ENCODE measurements around the gene ENTHD1. TPM values are rescaled to one million over a fixed set of nuclear protein-coding genes. Genes with fewer than 3 reads are reported as not detected.
"Not testable (repeated sequence)": the region's sequence is repeated elsewhere in the genome, so short reads cannot be mapped to it uniquely, and the experiment has no call there.

ENTHD1 gene
- polyA plus RNA-seq, 3 donors, result not detected

DNA sequence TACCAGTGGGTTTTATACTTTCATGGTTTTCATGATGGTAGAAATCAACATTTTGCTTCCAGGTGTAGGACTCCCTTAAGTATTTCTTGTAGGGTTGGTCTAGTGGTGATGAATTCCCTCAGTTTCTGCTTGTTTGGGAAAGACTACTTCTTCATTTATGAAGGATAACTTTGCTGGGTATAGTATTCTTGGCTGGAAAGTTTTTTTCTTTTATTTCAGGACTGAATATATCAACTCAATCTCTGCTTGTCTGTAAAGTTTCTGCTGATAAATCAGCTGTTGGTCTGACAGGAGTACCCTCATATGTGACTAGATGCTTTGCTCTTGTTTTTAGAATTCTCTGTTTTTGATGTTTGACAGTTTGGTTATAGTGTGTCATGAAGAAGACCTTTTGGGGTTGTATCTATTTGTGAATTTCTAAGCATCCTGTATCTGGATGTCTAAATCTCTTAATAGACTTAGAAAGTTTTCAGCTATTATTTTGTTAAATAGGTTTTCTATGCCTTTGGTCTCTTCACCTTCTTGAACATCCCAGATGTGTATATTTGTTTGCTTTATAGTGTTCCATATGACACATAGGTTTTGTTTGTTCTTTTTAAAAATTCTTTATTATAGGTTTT is 95.9 kb downstream of the ENTHD1 start:
- no peak for DNase-seq

DNA sequence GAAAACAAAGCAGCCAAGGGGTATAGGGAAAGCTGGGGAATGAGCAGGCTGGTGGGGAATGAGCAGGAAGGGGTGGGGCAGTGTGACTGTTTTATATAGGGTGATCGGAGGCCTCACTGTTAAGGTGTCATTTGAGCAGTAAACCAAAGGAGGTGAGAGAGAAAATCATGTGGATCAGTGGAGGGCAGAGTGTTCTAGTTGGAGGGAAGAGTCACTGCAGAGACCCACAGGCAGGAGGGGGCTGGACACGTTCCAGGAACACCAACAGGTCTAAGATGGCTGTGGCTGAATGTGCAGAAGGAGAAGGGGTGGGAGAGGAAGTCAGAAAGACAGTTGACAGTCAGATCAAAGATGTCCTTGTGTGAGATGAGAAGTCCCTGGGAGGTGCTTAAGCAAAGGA is 103.8 kb downstream of the ENTHD1 start:
- no peak for DNase-seq

DNA sequence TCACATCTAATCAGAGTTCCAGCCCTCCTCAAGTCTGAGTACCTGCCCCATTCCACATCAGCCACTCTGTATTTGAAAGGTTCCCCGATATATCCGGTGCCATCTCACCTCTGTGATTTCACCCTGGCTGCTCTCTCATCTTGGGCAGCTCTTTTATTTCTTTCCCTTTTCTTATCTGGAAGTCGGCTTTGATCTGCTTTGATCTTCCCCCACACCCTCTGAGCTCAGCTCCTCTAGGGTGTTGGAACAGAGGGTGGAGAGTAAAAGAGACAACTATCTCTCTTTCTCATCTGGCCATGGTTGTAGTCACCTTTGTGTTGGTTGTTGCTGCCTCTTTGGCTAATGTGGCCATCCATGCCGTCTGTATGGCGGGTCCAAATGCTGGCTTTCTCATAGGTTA is 108.3 kb downstream of the ENTHD1 start:
- DNase-seq, result no peak

DNA sequence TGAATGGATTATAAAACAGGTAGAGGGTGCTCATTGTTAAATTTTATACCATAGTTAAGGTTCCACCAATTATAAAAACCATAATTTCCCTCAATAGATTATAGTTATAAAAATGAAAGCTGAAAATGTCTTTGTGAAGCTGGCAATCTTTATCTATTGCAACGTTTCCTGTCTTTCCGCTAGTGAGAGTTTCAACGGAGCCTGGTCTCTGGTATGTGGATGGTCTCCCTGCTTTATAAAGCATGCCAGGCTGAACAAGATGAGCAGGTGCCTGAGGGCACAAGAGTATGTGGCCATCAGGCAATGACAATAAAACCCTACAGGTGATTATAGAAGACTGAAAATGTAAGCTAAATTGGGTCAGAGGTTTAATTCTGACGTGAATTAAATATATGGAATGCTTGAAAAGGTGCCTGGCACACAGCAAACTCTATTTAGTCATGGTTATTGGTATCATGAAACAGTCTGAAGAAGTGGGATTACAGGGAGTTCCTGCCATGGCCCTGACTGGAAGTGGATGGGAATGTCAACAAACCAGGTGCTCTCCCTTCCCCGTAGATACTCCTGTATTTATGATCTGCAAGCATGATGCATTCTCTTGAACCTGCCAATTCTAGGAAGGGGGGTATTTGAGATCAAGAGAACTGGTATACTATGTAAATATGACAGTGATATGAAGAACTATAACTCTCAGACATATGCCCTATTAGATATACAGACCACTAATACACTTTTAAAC is 115.7 kb downstream of the ENTHD1 start:
- DNase-seq, result no peak

DNA sequence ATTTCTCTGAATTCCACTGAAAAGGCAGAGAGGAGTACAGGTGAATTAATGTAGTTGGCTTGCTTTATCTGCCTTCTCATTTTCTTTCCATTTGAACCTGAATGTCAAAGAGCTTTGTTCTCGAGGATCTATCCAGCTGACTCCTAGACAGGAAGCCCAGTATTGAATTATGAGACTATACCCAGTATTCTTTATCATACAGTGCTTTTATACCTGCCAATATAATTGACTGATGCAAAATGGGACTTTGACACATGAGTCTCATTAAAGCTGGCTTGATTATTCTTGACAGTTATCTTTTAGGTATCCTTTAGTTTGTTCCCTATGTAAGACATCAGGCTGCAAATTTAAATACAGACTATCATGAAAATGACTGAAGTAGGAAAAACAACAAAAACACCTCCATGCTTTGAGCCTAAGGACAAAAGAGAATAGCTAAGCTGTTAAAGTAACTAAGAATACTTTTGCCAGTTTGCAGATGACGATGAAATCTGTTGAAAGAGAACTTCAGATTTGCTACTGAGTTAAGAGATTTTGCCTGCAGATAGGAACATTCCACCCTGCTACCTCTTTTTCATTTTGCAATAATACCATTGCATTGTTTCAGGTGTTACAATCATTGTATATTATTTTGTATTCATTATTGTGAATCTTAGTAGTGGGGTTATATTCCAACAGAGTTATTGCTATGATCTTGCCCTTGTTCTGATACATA is 117.1 kb downstream of the ENTHD1 start:
- no peak for DNase-seq

DNA sequence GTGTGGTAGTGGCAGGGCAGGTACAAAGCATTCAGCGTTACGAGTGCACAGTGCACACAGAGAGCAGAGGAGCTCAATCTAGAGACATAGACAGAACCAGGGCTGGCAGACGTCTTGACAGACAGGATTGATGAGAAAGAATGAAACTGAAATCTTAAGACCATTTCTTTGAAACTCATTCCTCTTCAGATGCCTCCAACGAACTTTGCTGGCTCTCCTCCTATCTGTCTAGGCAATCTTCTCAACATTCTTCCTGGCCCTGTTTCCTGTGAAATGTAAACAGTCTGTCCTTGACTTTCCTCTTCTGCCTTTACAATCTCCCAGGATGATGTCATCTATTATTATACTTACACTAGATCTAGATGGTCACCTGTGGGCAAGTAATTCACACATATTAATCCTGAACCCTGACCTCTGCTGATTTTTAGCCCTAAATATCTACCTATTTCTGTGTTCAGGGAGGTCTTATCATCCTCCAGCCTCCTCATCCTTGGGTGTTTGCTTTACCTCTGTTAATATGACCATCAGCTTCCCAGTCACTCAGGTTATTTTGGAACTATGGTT is 119.5 kb downstream of the ENTHD1 start:
- no peak for DNase-seq

DNA sequence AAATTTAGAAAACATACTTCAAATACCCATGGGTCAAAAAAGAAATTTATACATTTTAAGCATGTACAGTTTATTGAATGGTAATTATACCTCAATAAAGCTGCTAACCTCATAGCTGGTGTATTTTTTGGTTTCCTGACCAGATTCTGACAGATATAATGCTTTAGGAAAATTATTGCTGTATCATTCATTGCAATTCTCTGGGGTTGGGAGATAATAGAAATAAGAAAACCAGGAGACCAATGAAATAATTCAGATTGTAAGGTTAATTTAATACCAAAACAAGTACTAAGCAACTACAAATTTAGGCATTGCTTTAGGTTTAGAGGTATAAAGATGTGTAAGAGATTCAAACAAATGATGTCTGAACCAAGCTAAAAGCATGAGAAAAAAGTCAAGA is 120.1 kb downstream of the ENTHD1 start:
- no peak for DNase-seq

DNA sequence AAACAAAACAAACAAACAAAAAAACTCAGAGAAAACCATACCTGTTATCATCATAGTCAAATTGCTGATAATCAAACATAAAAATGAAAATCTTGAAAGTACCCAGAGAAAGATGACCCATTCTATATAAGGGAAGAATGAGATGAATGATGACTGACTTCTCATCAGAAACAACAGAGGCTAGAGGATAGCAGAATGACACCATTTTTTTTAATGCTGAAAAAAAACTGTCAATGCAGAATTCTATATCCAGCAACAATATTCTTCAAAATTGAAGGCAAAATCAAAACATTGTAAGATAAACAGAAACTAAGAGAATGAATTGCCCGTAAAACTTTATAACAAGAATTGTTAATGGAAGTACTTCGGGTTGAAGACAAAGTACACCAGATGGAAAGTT is 122.1 kb downstream of the ENTHD1 start:
- DNase-seq, result no peak

DNA sequence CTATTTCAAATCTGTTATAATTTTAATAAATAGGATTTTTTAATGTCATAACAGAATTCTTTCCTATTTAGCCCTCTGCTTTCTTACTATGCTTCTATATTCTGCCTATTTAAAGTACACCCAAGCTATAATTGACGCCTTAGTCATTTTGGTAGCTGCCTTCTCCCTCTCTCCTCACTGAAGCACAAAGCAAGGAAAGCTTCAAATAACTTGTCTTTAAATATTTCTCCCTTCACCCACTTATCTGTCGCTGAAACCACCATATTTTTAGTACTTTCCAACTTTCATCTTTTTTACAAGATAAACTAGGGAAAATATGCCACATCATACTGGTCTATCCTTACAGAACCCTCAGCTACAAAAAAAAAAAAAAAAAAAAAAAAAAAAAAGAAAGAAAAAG is 127.9 kb downstream of the ENTHD1 start:
- DNase-seq, result no peak

DNA sequence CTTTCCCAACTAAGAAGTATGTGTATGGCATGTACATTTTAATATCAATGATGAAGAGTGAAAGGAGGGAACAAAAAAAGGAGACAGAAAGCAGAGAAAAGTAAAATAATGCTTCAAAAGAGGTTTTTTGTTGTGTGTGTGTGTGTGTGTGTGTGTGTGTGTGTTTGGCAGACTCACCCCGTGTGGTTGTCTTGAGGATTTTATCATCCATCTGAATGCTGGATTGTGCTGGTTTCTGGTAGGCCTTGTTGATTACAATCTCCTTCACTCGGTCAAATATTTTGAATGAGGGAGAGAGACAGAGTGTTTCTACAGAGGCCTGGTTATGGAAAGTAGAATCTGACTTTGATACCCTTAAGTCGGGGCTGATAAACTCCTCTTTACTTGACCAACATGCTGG is 128.5 kb downstream of the ENTHD1 start:
- no peak for DNase-seq

DNA sequence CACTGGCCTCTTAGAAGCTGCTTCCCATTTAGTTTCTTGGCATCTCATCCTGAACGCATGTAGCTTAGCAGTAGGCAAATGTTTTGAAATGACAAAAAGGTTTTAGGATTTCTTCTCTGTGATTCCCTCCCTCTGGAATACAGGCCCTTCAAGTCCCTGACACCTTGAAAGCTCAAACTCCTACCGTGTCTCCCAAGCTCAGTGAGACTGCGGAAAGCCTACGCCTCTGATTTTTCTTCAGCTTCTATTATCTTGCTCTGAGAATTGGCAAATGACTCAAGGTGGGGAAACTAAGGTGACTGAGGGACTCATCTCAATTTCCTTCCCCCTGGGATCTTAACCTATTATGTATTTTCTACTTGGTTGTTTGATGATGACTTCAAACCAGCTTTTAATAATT is 130.3 kb downstream of the ENTHD1 start:
- no peak for DNase-seq

DNA sequence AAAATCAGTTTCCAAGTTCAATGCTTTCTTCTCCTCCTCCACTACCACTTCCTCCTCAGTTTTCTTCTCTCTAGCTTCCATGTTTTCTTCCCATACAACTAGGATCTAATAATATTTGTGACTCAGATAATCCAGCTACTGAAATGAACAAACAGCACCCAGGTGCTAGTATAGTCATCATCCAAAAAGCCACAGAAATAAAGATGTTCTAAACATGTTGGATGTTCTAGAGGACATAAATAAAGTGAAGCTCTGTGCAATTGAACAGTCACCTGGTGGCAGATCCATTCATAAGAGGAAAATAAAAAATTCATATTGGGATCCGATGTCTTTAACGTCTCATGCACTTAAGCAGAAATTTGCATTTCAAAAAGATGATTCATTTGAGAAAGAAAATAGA is 142.8 kb downstream of the ENTHD1 start:
- no peak for DNase-seq

DNA sequence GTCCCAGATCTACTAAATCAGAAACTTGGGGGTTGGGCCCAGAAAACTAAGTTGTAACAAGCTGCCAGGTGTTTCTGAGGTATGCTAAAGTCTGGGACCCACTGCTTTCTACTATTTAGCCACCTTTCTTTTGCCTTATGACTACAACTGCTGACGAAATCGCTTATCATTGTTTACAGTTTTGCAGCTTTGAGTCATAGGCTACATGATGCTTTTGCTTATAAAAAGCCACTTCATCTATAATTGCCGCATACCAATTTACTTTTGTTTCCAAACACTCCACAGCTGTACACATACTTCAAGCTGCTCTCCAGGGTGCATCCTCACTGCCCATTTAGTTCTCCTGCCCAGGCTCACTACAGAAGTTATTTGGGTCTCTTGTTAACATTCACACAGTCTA is 144.7 kb downstream of the ENTHD1 start:
- no peak for DNase-seq

DNA sequence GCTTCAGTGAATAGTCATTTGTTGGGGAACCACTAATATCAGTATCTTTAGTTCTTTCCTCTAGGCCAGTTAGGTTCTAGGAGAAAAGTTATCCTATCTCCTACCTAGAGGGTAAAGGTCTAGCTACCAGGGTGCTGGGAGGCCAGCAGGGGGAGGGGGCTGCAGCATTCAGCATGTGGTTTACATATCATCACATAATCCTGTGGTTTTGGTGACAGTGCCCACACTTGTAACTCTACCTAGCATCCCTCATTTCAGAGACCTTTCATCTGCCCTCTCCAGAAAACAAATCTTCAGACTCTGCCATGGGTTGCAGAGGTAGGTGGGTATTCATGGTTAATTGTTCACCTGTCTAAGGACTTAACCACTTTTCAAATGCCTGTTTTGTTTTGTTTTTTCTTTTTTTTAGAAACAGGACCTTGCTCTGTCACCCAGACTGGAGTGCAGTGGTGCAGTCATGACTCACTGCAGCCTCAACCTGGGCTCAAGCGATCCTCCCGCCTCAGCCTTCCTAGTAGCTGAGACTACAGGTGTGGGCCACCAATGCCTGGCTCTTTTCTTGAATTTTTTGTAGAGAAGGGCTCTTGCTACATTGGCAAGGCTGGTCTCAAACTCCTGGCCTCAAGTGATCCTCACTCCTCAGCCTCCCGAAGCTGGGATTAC is 146.8 kb downstream of the ENTHD1 start:
- DNase-seq, result no peak

DNA sequence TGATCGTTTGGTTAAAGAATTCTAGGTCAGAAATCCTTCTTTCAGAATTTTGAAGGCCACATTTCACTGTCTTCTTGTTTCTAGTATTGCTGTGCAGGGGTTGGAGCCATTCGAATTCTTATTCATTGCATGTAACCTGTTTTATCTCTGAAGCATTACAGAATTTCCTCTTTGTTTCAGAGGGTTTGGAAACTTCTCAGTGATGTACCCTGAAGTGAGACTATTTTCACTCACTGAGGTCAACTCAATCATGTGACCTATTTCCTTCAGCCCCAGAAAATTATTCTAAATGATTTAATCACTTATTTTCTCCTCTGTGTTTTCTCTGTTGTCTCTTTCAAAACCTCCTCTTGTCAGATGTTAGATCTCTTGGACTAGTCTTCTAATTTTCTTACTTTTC is 147.8 kb downstream of the ENTHD1 start:
- DNase-seq, result no peak

DNA sequence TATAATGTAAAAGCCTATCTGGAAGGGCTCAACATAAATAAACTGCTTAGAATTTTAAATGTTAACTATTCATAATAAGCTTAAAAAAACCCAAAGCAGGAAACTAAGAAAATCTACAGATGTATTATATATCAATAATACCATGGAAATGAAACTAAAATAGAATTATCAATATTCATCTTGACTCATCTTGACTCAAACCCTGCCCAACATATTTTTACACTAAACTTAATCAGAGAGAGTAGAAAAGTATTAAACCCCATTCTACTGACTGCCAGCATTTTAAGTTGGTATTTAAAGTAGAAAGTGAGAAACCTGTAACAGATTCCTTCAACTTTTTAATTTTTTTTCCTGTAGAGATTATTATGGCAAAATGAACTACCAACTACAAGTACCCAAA is 149.2 kb downstream of the ENTHD1 start:
- no peak for DNase-seq

DNA sequence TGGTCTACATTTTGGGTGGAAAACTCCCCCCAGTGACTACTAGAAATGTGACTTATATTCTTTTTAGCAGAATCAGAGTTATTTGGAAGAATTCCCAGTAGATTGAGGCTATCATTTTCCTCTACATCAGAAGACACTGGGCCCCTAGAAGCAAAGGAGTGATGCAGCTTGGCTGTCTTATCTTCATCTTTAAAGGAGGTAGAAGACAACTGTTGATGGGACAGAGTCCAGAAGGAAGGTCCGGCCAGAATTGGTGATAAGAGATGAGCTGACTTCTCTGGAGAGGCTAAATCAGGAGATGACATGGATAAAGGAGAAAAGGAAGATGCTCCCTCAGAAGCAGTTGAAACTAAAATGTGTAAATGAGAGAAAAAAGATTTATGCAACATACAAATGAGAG is 149.6 kb downstream of the ENTHD1 start:
- DNase-seq, result no peak

DNA sequence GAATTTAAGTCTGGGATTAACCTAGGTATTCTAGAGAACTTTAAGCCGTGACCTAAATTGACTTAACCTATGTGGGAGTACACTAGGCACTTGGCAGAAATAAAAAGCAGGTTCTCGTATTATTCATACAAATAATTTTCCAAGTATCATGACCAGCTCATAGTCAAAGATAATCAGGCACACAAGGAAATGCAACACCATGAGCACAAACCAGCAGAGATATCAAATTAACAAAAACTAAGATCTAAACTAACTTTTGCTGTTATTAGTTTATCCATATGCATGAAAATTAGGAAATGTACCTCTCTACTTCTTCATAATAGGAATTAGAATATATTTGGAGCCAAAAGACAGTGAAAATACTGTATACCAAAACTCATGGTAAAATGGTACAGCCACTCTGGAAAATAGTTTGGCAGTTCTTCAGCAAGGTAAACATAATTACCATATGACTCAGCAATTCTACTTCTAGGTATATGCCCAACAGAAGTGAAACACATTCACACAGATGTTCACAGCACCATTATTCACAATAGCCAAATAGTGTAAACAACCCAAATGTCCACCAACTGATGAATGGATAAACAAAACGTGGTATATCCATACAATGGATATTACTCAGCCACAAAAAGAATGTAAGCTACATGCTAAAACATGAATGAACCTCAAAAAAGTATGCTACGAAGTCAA is 154.1 kb downstream of the ENTHD1 start:
- DNase-seq, result no peak

DNA sequence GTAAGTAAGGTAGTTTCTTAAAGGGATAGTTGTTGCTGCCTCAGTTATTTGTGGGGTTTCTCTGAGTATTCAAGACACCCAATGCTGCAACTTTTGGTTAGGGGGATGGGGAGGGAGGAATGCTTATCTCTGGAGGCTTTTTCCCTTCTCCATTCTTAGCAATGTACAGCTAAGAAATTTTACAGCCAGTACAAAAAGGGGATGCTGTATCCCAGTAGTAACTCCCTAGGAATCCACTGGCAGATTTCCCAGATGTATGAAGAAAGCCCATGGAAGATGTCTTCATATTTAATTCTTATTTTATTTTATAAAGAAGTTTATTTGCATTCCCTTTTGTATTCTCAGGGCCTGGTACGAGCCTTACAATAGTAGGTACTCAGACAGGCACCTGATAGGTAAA is 154.8 kb downstream of the ENTHD1 start:
- no peak for DNase-seq

DNA sequence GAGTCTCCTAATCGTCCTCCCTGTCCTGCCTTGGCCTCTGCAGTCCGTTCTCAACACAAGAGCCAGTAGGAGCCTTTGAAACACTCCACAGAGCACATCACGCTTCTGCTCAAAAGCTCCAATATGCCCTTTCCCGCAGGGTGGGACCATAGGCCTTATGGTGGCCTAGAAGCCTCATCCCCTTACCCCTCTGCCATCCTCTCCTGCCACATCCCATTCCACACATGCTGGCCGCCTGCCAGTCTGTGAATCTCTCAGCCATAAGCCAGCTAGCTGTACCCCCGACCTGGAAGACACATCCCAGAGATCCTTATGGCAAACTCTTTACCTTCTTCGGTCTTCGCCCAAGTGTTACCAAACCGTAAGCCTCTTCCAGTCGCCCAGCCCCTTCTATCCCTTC is 157.8 kb downstream of the ENTHD1 start:
- no peak for DNase-seq

DNA sequence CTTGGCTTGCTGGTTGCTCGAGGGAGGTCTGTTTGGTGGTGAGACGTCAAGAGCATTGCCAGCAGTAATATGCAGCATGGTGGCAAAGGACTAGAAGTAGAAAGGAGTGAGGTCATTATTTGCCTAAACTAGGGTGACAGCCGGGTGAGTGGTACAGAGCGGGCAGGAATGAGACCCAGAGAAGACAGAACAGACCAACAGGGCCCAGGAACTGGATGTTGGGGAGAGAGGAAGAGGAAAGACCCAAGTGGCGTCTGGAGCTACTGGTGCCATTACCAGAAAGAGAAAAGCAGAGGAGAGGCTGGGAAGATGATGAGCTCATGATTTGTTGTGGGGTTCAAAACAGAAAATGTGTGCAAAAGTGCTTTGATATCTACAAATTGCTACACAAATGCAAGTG is 158.7 kb downstream of the ENTHD1 start:
- no peak for DNase-seq

DNA sequence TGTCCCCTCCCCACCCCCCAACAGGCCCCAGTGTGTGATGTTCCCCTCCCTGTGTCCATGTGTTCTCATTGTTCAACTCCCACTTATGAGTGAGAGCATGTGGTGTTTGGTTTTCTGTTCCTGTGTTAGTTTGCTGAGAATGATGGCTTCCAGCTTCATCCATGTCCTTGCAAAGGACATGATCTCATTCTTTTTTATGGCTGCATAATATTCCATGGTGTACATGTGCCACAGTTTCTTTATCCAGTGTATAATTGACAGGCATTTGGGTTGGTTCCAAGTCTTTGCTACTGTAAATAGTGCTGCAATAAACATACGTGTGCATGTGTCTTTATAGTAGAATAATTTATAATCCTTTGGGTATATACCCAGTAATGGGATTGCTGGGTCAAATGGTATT is 159.5 kb downstream of the ENTHD1 start:
- not testable (repeated sequence) for DNase-seq

All from renal pelvis (tissue), 4 donors.